ENCODE results near the gene AK6.
"Not testable (repeated sequence)": the region's sequence is repeated elsewhere in the genome, so short reads cannot be mapped to it uniquely, and the experiment has no call there.

Gene AK6

DNA sequence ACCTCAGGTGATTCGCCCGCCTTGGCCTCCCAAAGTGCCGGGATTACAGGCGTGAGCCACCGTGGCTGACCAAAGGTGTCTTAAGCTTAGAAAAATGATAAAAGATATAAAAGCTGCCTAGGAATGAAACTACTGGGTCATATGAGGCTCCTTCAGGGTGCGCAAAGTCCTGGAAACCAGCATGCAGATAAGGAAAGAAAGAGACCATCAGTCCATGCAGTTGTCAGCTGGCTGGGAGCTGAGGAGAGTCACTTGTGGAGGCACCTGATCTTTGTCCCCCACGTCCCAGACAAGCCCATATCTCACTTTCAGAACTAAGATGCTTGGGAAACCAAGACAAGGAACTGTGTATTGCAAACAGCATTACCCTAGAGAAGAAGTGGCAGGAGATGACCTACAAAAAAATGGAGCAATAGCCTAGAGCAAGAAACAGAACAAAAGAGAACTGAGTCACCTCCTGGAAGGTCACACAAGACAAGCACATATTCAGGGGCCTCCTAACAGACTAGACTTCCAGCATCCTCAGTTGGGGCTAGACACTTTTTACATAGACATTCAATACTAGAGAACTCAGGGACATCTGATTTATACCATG lies 33.9 kb downstream of the AK6 start:
- no peak for DNase-seq (ENCODE audit: extremely low read depth, low read depth)
- TF ChIP-seq, protein P1, sequence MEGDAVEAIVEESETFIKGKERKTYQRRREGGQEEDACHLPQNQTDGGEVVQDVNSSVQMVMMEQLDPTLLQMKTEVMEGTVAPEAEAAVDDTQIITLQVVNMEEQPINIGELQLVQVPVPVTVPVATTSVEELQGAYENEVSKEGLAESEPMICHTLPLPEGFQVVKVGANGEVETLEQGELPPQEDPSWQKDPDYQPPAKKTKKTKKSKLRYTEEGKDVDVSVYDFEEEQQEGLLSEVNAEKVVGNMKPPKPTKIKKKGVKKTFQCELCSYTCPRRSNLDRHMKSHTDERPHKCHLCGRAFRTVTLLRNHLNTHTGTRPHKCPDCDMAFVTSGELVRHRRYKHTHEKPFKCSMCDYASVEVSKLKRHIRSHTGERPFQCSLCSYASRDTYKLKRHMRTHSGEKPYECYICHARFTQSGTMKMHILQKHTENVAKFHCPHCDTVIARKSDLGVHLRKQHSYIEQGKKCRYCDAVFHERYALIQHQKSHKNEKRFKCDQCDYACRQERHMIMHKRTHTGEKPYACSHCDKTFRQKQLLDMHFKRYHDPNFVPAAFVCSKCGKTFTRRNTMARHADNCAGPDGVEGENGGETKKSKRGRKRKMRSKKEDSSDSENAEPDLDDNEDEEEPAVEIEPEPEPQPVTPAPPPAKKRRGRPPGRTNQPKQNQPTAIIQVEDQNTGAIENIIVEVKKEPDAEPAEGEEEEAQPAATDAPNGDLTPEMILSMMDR (IDR thresholded peaks at IDR 0.05; ENCODE audit: low read depth, low read length, missing control alignments): no peak
- no peak overlapping the region for H3K4me3 ChIP-seq (replicated peaks; ENCODE audit: low read depth, low read length)

DNA sequence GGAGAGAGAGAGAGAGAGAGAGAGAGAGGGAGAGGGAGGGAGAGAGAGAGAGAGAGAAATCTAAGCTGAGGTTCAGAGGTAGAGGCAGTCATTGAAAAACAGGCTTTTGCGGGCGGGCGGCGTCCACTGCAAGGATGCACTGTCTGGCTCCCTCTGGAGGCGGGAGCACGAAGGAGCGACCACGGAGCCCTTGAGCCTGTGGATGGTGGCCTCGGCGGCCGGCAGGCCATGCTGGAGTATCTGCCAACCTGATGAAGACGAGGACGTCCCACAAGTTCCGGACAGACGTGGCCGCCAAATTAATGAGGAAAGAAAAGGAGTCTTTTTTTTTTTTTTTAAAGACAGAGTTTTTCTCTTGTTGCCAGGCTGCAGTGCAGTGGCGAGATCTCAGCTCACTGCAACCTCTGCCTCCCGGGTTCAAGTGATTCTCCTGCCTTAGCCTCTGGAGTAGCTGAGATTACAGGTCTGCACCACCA lies 34.5 kb downstream of the AK6 start:
- TF ChIP-seq, protein P1 (IDR thresholded peaks at IDR 0.05; ENCODE audit: low read depth, low read length, missing control alignments): peak; percentile 78
- no peak overlapping the region for H3K4me3 ChIP-seq (replicated peaks; ENCODE audit: low read depth, low read length)
- peak; percentile 35 for DNase-seq (ENCODE audit: extremely low read depth, low read depth)

DNA sequence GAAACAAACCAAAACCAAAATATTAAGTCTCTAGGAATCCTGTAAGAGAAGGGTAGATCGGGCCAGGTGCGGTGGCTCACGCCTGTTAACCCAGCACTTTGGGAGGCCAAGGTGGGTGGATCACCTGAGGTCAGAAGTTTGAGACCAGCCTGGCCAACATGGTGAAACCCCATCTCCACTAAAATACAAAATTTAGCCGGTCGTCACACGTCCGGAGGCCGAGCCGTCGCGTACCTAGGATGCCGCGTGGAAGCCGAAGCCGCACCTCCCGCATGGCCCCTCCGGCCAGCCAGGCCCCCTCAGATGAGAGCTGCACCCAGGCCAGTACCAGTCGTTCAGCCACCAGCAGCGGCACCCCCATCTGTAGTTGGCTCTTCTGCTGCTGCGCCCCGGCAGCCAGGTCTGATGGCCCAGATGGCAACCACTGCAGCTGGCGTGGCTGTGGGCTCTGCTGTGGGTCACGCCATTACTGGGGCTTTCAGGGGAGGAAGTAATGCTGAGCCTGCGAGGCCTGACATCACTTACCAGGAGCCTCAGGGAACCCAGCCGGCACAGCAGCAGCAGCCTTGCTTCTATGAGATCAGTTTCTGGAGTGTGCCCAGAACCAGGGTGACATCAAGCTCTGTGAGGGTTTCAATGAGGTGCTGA lies 35.5 kb downstream of the AK6 start:
- H3K4me3 ChIP-seq (replicated peaks; ENCODE audit: low read depth, low read length); DNase-seq (ENCODE audit: extremely low read depth, low read depth): not testable (repeated sequence)

GRCh38 chr5:69331528-69332445 lies 37.5 kb downstream of the AK6 start:
- H3K4me3 ChIP-seq (replicated peaks; ENCODE audit: low read depth, low read length): peak overlapping the region; percentile 73
- TF ChIP-seq, protein P1 (IDR thresholded peaks at IDR 0.05; ENCODE audit: low read depth, low read length, missing control alignments): no peak
- no peak for DNase-seq (ENCODE audit: extremely low read depth, low read depth)

GRCh38 chr5:69329905-69330489 lies 39.3 kb downstream of the AK6 start:
- no peak overlapping the region for H3K4me3 ChIP-seq (replicated peaks; ENCODE audit: low read depth, low read length)
- no peak for DNase-seq (ENCODE audit: extremely low read depth, low read depth)
- TF ChIP-seq, protein P1 (IDR thresholded peaks at IDR 0.05; ENCODE audit: low read depth, low read length, missing control alignments): no peak

- H3K4me3 ChIP-seq (replicated peaks; ENCODE audit: low read depth, low read length): no peak overlapping the region
- TF ChIP-seq, protein P1 (IDR thresholded peaks at IDR 0.05; ENCODE audit: low read depth, low read length, missing control alignments): no peak
- DNase-seq (ENCODE audit: extremely low read depth, low read depth): no peak
Observed at GRCh38 chr5:69326365-69326764, 43.0 kb downstream of the AK6 start.

All from HFF-Myc (cell line).